AG04450 (cell line): ENCODE results near the gene OSBPL5. TPM values are rescaled to one million over a fixed set of nuclear protein-coding genes. Genes with fewer than 3 reads are reported as not detected.

Source experiments
- CTCF ChIA-PET: fragments of 300-600, 350-600 bp; formaldehyde crosslinking; extraction: SDS; loops from one replicate; lab custom pipeline; 2022; ENCODE audit warnings: antibody characterized with exemption, inconsistent platforms; lab: Charles Lee
- POLR2A ChIA-PET: fragments of 350-600 bp; formaldehyde crosslinking; extraction: SDS; loops from one replicate; lab custom pipeline; 2021; ENCODE audit warnings: antibody characterized with exemption, inconsistent platforms; lab: Yijun Ruan, JAX
- DNase-seq: peaks from one replicate; pipeline ENCODE4 v3.0.0-alpha.2; 2011; ENCODE audit warnings: low read depth, low spot score
- H3K27ac ChIP-seq: one replicate; pipeline ENCODE4 v1.5.1; 2012; ENCODE audit warnings: low read depth, low read length, control low read depth
- H3K27me3 ChIP-seq: one replicate; pipeline ENCODE4 v1.6.0; 2012; ENCODE audit warnings: low read length; ENCODE audit not compliant: control insufficient read depth, insufficient read depth
- H3K4me3 ChIP-seq: 2 replicates; pipeline ENCODE4 v1.5.1; 2011; ENCODE audit warnings: mild to moderate bottlenecking, low read depth, low read length, control low read depth
- H3K9me3 ChIP-seq: 2 replicates; pipeline ENCODE4 v1.5.1; 2012; ENCODE audit warnings: low read length; ENCODE audit not compliant: control insufficient read depth, insufficient read depth
- polyA plus RNA-seq: library from polyadenylated mRNA; depleted of rRNA; stranded (reverse); fragments of >200 nt; gene quantifications from 2 replicates; pipeline ENCODE4 v1.2.3, GENCODE V29; 2011
- TF ChIP-seq, protein P1 (sequence below): IDR thresholded peaks from 2 replicates; pipeline ENCODE4 v1.5.1; 2011; ENCODE audit warnings: low read depth, low read length, control low read depth, inconsistent platforms

Gene OSBPL5
- polyA plus RNA-seq, 1 experiment, result 7.4 TPM

DNA sequence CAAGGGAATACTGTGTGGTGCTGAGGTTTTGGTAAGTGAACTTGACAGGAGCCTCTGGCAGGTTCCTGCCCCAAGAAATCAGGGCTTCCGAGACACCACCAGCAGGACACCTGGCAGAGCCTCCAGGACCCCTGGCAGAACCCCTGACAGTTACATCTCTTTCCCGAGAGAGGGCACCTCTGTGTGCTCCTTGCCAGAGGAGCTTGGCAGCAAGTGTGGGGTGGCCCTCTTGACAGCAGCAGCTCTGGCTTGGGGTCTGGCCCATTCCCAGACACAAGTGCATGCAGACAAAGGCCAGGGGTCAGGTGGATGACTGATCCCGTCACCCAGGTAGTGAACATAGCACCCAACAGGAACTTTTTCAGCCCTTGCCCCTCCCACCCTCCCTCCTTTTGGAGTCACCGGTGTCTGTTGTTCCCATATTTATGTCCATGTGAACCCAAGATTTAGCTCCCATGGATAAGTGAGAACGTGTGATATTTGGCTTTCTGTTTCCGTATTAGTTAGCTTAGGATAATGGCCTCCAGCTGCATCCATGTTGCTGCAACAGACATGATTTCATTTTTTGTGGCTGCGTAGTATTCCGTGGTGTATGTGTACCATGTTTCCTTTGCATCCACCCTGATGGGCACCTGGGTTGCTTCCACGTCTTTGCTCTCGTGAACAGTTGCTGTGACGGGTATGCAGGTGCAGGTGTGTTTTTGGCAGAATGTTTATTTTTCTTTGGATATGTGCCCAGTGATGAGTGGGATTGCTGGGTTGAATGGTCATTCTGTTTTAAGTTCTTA is 21.2 kb upstream of the OSBPL5 start:
- TF ChIP-seq, protein P1, sequence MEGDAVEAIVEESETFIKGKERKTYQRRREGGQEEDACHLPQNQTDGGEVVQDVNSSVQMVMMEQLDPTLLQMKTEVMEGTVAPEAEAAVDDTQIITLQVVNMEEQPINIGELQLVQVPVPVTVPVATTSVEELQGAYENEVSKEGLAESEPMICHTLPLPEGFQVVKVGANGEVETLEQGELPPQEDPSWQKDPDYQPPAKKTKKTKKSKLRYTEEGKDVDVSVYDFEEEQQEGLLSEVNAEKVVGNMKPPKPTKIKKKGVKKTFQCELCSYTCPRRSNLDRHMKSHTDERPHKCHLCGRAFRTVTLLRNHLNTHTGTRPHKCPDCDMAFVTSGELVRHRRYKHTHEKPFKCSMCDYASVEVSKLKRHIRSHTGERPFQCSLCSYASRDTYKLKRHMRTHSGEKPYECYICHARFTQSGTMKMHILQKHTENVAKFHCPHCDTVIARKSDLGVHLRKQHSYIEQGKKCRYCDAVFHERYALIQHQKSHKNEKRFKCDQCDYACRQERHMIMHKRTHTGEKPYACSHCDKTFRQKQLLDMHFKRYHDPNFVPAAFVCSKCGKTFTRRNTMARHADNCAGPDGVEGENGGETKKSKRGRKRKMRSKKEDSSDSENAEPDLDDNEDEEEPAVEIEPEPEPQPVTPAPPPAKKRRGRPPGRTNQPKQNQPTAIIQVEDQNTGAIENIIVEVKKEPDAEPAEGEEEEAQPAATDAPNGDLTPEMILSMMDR, result no peak
- Histone ChIP-seq H3K9me3 (peaks cover 4% of the 10 kb centered on the region), H3K27ac (no peak overlapping the region), H3K4me3 (no peak overlapping the region), H3K27me3 (peaks cover 31% of the 10 kb centered on the region)
- DNase-seq, result no peak
- CTCF ChIA-PET, result interaction anchor here (0.7 kb wide), 1 partner anchor 9 kb away, joined by 3 read pairs; no protein-coding TSS in a partner anchor
- POLR2A ChIA-PET, result no interaction called here

DNA sequence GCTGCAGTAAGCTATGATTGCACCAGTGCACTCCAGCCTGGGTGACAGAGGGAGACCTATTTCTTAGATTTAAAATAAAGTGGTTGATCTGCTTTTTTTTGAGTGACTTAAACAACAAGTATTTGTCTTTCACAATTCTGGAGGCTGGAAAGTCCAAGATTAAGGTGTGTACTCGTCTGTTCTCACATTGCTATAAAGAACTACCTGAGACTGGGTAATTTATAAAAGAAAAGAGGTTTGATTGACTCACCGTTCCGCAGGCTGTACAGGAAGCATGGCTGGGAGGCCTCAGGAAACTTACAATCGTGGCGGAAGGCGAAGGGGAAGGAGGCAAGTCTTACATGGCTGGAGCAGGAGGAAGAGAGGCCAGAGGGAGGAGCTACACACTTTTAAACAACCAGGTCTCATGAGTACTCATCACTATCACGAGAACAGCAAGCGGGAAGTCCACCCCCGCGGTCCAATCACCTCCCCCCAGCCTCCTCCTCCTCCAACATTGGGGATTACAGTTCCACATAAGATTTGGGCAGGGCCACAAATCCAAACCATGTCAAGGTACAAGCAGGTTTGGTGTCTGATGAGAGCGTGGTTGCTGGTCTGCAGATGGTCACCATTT is 19.7 kb upstream of the OSBPL5 start:
- POLR2A ChIA-PET, result no interaction called here
- CTCF ChIA-PET, result interaction anchor here (1.5 kb wide), 1 partner anchor 10 kb away, joined by 5 read pairs; no protein-coding TSS in a partner anchor

DNA sequence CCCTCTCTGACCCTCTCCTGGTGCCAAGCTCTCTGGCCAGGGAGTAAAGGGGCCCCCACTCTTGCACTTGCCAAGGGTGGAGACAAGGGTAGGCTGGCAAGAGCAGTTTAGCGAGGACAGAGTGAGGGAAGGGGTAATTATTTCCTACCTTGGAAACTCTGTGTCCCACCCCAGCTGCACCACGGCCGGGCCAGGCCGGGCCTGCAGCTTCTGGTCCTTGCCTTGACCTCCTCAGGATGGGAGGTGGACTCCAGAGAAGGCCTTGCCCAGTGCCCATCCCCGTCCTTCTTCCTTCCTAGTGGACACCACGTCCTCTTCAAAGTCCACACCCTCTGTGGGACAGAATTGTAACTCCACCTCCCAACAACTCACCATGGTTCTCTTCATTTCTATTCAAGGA is 18.4 kb upstream of the OSBPL5 start:
- Histone ChIP-seq H3K4me3 (no peak overlapping the region), H3K9me3 (no peaks in the 10 kb centered on the region; the same call in 1 of the 2 replicates), H3K27me3 (peaks cover 20% of the 10 kb centered on the region), H3K27ac (no peak overlapping the region)
- ChIA-PET POLR2A (no interaction called here), CTCF (no interaction called here)
- no peak for DNase-seq
- TF ChIP-seq, protein P1, result no peak

More for the DNA sequence above, 19.7 kb upstream of the OSBPL5 start:
- TF ChIP-seq, protein P1, result no peak
- Histone ChIP-seq H3K9me3 (peaks cover under 1% of the 10 kb centered on the region), H3K27me3 (peaks cover 23% of the 10 kb centered on the region), H3K27ac (no peak overlapping the region), H3K4me3 (no peak overlapping the region)
- DNase-seq, result no peak

DNA sequence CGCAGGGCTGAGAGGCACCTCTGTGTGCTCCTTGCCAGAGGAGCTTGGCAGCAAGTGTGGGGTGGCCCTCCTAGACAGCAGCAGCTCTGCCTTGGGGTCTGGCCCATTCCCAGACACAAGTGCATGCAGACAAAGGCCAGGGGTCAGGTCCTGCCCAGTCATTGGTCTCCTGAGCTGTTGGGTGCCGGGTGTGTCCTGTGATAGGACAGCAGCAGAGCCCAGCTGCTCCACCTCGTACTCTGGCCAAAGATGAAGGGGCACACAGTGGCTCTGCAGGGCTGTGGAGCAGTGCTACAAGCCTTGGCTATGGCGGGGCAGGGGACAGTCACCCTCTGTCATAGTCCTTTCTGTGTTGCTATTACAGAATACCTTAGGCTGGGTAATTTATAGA is 17.3 kb upstream of the OSBPL5 start:
- peaks cover 19% of the 10 kb centered on the region for H3K27me3 ChIP-seq
- CTCF ChIA-PET, result no interaction called here
- POLR2A ChIA-PET, result no interaction called here
- H3K9me3 ChIP-seq, result no peaks in the 10 kb centered on the region; the same call in 1 of the 2 replicates
- H3K4me3 ChIP-seq, result no peak overlapping the region
- DNase-seq, result no peak
- no peak overlapping the region for H3K27ac ChIP-seq
- TF ChIP-seq, protein P1, result no peak
